Activated CD8-positive, alpha-beta memory T cell treated with anti-CD3 and anti-CD28 coated beads, Interleukin-2, amount 50 U/mL, for 1 hour (primary cell): ENCODE data around the gene VAMP4.
"Not testable (repeated sequence)": the region's sequence is repeated elsewhere in the genome, so short reads cannot be mapped to it uniquely, and the experiment has no call there.

Experiments used
- DNase-seq: peaks from one replicate; pipeline ENCODE4 v3.0.0-alpha.2; 2020; ENCODE audit errors: extremely low read depth

The VAMP4 gene

DNA sequence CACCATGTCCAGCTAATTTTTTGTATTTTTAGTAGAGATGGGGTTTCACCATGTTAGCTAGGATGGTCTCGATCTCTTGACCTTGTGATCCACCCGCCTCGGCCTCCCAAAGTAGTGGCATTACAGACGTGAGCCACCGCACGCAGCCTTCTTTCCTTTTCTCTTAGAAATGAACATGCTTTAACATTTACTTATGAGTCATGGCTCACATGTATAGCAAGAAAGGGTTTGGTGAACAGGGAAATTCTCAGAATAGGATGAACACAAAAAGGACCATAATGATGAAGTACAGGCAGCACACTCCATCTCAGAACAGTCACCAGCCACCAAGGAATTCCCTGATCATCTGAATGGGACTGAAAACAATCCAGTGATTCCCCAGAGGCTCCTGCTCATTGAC is 9.4 kb upstream of the VAMP4 start:
- no peak for DNase-seq

DNA sequence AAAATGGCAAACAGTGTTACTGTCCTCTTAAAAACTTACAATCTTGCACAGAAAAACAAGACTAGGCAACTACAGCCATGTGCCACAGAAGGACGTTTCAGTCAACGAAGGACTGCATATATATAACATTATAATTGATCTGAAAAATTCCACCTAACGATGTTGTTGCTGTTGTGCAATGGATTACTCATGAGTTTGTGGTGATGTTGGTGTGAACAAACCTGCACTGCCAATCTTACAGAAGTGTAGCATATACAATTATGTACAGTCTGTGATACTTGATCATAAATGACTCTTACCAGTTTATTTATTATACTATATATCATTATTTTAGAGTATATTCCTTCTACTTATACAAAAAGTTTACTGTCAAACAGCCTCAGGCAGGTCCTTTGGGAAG is 6.8 kb upstream of the VAMP4 start:
- DNase-seq: no peak

DNA sequence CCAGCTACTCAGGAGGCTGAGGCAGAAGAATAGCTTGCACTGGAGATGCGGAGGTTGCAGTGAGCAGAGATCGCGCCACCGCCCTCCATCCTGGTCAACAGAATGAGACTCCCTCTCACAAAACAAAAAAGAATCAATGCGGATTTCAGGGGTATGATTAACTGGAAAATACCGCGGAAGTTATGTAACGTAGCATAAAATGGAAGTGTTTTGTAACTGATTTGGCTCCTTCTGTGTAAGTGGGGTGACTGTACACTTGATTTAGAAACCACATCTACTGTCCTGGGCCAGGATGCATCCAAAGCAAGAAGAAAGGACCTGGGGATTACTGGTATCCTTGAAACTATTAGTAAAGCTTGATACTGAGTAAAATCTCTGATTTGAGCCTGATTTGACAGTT is 3.1 kb upstream of the VAMP4 start:
- no peak for DNase-seq

DNA sequence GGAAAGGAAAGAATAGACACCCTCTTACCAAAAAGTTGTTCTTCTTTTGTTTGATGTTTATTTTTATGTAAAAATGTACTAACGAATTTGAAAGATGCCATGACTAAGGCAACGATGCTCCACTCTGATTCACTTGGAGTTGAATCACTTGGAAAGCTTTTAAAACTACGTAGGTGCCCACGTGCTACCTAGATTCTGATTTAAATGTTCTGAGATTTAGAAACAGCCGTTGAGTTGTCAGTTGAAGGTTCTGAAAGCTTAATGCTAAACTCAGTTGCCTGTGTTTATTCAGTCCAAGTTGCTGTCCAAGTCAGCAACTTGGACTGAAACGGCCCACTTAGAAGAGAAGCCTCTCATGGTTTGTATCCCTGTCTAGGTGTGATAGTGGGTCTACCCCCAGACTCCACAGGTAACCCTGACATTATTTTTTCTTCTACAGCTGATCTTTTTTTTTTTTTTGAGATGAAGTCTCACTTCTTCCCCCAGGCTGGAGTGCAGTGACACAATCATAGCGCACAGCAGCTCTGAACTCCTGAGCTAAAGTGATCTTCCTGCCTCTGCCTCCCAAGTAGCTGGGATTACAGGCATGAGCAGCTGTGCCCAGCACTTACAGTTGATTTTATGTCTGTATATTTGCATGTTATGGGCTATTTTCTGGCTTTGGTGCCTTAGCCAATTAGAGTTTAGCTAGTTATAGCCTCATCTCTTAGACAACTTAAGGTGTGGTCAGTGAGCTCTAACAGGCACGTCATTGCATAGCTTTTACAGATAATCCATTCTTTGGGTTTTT is 1.4 kb upstream of the VAMP4 start:
- no peak for DNase-seq

DNA sequence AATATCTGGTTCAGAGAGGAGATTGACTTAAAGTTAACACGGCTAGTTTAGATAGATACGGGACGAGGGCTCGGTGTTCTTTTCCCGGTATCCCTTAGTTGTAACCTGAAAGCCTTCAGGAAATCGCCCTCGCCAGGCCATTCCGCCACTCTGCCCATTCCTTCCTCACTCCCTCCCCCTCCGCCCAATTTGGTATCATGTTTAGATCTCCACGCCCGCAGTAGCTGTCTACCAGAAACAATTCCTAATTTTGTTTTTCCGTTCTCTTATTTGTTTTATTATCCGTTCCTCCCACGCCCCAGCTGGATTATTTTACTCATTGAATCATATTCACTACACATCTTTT is 685 bp upstream of the VAMP4 start:
- DNase-seq: no peak

- DNase-seq: no peak
These were observed 636 bp downstream of the VAMP4 start for GRCh38 chr1:171740987-171741871.

GRCh38 chr1:171740356-171740863 is 1.5 kb downstream of the VAMP4 start:
- no peak for DNase-seq

DNA sequence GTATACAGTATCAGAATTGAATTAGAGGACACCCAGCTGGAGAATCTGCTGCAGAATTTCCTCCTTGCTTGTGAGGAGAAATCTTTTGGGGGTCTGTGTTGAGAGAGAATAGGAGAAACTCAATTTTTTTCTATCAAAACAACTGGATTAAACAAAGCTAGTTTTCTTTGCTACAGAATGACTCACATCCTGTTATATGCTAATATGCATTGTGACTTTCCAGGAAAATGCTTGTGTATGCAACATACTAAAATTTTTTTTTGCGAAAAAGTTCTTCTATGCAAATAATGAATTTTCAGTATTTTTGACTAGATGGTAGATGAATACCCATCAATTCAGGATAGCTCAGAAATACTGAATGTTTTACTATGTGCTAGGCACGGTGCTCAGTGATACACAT is 2.2 kb downstream of the VAMP4 start:
- DNase-seq: no peak

DNA sequence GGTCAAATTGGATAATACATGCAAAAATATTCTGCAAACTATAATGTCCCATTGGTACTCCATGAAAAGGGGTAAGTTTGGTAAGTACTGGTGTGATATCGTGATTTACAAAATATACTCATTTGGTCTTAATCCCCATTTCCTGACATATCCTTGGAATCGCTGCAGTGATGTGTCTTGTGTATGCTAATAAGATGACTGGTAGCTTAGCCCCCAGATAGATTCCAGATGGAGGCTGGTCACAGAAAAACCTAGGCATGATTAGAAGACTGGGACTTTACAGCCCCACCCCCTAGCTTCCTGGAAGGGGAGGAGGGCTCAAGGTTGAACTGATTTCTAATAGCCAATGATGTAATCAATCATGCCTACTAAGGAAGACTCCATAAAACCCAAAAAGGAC is 3.0 kb downstream of the VAMP4 start:
- no peak for DNase-seq

GRCh38 chr1:171736196-171736595 is 5.7 kb downstream of the VAMP4 start:
- DNase-seq: no peak

DNA sequence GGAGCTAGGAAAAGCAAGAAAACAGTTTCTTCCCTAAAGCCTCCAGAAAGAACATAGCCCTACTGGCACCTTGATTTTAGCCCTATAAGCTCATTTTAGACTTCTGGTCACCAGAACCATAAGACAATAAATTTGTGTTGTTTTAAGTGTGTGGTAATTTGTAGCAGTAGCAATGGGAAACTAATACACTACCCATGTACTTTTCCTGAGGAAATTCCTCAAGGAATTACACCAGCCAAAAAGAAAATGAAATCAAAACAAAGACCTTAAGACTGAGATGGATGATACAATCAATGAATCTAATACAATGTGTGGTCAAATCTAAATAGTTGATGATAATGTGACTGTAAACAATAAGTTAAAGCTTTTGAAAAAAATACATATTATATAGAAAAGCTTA is 11.8 kb downstream of the VAMP4 start:
- DNase-seq: no peak

- DNase-seq: no peak
These were observed 14.1 kb downstream of the VAMP4 start for GRCh38 chr1:171727778-171728177.

DNA sequence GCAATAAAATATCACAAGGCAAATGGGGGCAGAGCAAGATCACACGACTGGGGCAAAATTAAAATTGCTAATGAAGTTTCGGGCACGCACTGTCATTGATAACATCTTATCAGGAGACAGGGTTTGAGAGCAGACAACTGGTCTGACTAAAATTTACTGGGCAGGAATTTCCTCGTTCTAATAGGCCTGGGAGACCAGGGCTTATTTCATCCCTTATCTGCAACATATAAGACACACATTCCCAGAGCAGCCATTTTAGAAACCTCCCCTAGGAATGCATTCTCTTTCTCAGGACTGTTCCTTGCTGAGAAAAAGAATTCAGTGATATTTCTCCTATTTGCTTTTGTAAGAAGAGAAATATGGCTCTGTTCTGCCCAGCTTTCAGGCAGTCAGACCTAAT is 18.7 kb downstream of the VAMP4 start:
- DNase-seq: not testable (repeated sequence)

DNA sequence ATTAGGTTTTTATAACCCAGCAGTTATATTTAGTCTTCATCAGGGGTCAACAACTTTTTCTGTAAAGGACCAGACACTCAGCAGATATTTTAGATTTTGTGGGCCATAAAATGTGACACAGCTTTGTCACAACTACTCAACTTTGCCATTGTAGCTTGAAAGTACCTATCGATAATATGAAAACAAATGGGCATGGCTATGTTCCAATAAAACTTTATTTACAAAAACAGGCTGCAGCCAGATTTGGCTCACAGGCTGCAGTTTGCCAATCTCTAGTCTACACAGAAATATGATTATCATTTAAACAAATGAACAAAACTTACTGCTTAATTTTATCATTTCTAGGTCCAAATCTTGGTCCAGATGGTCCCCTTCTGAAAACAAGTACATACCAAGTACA is 23.0 kb downstream of the VAMP4 start:
- DNase-seq: no peak

- DNase-seq: no peak
These were observed 23.6 kb downstream of the VAMP4 start for GRCh38 chr1:171718216-171718615.

- DNase-seq: no peak
These were observed 24.7 kb downstream of the VAMP4 start for GRCh38 chr1:171717062-171717718.

DNA sequence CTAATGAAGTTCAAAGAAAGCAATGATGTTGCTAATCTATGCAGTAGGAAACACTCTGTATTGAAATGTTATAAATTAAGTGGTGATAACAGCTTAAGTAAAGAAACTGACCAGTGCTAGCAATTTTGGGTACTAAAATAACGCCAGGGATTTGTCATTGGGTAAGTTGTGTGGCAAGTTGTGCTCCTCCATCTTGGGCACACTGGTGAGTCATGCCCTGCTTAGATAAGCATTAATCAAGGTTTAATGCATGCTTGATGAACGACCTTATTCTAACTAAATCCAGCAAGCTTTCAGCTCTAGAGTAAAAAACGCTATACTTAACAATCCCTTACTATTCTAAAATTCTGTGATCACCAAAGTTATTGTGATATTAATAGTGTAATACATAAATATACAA is 25.2 kb downstream of the VAMP4 start:
- no peak for DNase-seq

- DNase-seq: no peak
These were observed 26.0 kb downstream of the VAMP4 start for GRCh38 chr1:171715813-171716251.

DNA sequence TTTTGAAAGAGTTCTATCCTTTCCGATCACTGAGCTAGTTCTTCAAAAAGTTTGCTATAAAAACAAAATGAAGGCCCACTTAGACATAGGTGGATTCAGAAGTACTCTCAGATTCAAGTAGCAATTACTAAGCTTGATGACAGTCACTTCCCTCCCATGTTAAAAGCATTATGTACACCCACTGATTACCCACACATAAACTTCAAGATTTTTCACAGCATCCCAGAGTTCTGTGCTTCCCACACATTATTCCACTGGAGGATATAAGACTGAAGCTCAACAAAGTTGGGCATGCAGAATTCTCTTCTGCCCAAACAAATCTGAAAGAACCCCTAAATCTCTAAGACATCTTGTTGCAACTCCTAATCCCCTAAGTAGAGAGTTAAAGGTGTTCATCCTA is 29.5 kb downstream of the VAMP4 start:
- no peak for DNase-seq

GRCh38 chr1:171711643-171712042 is 30.2 kb downstream of the VAMP4 start:
- no peak for DNase-seq

GRCh38 chr1:171707583-171707982 is 34.3 kb downstream of the VAMP4 start:
- DNase-seq: no peak

DNA sequence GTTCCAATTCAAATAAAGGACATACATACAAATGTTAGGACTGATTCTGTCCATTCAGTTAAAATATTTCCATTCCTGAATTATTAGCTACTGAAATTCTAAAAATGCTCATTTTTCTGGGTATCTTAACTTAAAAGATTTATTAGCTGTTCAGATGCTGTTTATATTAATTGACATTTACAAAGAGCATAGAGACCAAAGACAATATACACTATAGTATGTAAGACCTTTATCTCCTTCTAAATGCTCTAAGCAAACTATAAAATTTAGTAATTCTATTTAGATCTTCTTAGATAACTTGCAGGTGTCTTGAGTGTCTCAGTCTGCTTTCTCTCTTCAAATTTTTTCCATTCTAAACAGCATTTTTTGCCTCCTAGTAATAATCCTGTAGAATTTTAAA is 39.3 kb downstream of the VAMP4 start:
- DNase-seq: no peak
